IMR-90 (cell line): ENCODE results near the gene FNDC3B.

Experiments used
- BHLHE40 ChIP-seq: fragments of 150-350 bp; IDR thresholded peaks from 2 replicates; pipeline ENCODE4 v1.6.1; 2016; ENCODE audit warnings: mild to moderate bottlenecking, low read depth, low read length
- CEBPB ChIP-seq: IDR thresholded peaks from 2 replicates; pipeline ENCODE4 v1.6.1; 2012; ENCODE audit warnings: low read depth, low read length, improper control_type of control experiment
- CHD1 ChIP-seq: IDR thresholded peaks from 2 replicates; pipeline ENCODE4 v1.6.1; 2012; ENCODE audit warnings: low read depth, low read length, improper control_type of control experiment
- MAFK ChIP-seq: IDR thresholded peaks from 2 replicates; pipeline ENCODE4 v1.6.1; 2012; ENCODE audit warnings: low read depth, low read length, improper control_type of control experiment
- MAZ ChIP-seq: IDR thresholded peaks from 2 replicates; pipeline ENCODE4 v1.6.1; 2012; ENCODE audit warnings: low read depth, mild to moderate bottlenecking, low read length, improper control_type of control experiment, moderate library complexity, borderline replicate concordance
- MXI1 ChIP-seq: IDR thresholded peaks from 2 replicates; pipeline ENCODE4 v1.6.1; 2012; ENCODE audit warnings: low read depth, mild to moderate bottlenecking, low read length, moderate library complexity, borderline replicate concordance
- POLR2A ChIP-seq: IDR thresholded peaks from 2 replicates; pipeline ENCODE4 v1.6.1; 2012; ENCODE audit warnings: mild to moderate bottlenecking, low read depth, low read length
- RAD21 ChIP-seq: IDR thresholded peaks from 2 replicates; pipeline ENCODE4 v1.6.1; 2012; ENCODE audit warnings: low read length, improper control_type of control experiment
- RCOR1 ChIP-seq: IDR thresholded peaks from 2 replicates; pipeline ENCODE4 v1.6.1; 2012; ENCODE audit warnings: mild to moderate bottlenecking, low read length, improper control_type of control experiment; ENCODE audit not compliant: insufficient replicate concordance
- RFX5 ChIP-seq: IDR thresholded peaks from 2 replicates; pipeline ENCODE4 v1.8.0; 2012; ENCODE audit warnings: low read depth, mild to moderate bottlenecking, low read length, moderate library complexity
- SMC3 ChIP-seq: fragments of 150-350 bp; IDR thresholded peaks from 2 replicates; pipeline ENCODE4 v1.6.1; 2016; ENCODE audit warnings: low read depth, mild to moderate bottlenecking, antibody characterized with exemption, low read length, moderate library complexity
- TF ChIP-seq, protein P1 (sequence below): conservative IDR thresholded peaks from 2 replicates; pipeline ENCODE4 v1.5.1; 2012; ENCODE audit warnings: mild to moderate bottlenecking, low read depth, low read length, improper control_type of control experiment
- TF ChIP-seq, protein P2 (sequence below): fragments of 150-350 bp; IDR thresholded peaks from 2 replicates; pipeline ENCODE4 v1.6.1; 2017; ENCODE audit warnings: mild to moderate bottlenecking, antibody characterized with exemption, low read length, low read depth

DNA sequence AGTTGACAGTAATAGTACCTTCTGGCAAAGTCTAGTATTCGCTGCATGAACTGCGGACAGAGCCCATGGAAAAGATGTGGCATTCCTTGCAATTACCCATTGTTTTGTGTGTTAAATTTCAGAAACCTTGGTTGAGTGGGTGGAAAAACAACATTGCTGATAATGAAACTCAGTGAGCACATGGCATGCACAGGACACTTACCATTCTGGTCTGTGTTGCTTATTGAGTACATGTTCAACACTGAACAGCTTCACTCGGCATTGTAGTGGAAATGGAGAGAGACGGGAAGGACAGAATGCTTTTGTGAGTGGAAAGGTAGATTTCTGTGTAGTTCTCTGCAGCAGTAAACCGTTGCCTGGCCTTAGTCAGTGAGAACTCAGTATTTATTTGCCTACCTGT is 165.3 kb downstream of the FNDC3B start:
- TF ChIP-seq, protein P1, sequence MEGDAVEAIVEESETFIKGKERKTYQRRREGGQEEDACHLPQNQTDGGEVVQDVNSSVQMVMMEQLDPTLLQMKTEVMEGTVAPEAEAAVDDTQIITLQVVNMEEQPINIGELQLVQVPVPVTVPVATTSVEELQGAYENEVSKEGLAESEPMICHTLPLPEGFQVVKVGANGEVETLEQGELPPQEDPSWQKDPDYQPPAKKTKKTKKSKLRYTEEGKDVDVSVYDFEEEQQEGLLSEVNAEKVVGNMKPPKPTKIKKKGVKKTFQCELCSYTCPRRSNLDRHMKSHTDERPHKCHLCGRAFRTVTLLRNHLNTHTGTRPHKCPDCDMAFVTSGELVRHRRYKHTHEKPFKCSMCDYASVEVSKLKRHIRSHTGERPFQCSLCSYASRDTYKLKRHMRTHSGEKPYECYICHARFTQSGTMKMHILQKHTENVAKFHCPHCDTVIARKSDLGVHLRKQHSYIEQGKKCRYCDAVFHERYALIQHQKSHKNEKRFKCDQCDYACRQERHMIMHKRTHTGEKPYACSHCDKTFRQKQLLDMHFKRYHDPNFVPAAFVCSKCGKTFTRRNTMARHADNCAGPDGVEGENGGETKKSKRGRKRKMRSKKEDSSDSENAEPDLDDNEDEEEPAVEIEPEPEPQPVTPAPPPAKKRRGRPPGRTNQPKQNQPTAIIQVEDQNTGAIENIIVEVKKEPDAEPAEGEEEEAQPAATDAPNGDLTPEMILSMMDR: no peak
- no peak for TF ChIP-seq POLR2A
- TF ChIP-seq RCOR1: no peak
- TF ChIP-seq, protein P2, sequence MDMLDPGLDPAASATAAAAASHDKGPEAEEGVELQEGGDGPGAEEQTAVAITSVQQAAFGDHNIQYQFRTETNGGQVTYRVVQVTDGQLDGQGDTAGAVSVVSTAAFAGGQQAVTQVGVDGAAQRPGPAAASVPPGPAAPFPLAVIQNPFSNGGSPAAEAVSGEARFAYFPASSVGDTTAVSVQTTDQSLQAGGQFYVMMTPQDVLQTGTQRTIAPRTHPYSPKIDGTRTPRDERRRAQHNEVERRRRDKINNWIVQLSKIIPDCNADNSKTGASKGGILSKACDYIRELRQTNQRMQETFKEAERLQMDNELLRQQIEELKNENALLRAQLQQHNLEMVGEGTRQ: no peak
- TF ChIP-seq CHD1: no peak
- TF ChIP-seq MAZ: no peak
- TF ChIP-seq MAFK: no peak
- no peak for TF ChIP-seq MXI1
- TF ChIP-seq RFX5: no peak
- TF ChIP-seq SMC3: no peak
- no peak for TF ChIP-seq RAD21
- TF ChIP-seq BHLHE40: no peak
- TF ChIP-seq CEBPB: no peak
